ENCODE results near the gene TFAP2E. TPM values are rescaled to one million over a fixed set of nuclear protein-coding genes. Genes with fewer than 3 reads are reported as not detected.

The TFAP2E gene
- total RNA-seq, 1 donor = under 0.01 TPM

GRCh38 chr1:35605867-35606182 lies 32.7 kb downstream of the TFAP2E start:
- peak; percentile 92 for DNase-seq (ENCODE audit: insufficient read length, low spot score, missing footprints)
- H4K20me1 ChIP-seq (ENCODE audit: insufficient read depth, low read length) = peaks cover 7% of the 10 kb centered on the region
- H3K27me3 ChIP-seq (ENCODE audit: insufficient read depth, low read length) = no peaks in the 10 kb centered on the region
- H3K27ac ChIP-seq (ENCODE audit: low read depth, low read length) = peak overlapping the region; percentile 73
- peak overlapping the region; percentile 4 for H3K4me3 ChIP-seq (ENCODE audit: insufficient read depth, low read length)
- H3K9me3 ChIP-seq (ENCODE audit: low read depth, low read length) = no peaks in the 10 kb centered on the region
- no peak for TF ChIP-seq CTCF (IDR thresholded peaks at IDR 0.05; ENCODE audit: extremely low read depth, low read depth, low read length)
- peaks cover 59% of the 10 kb centered on the region for H3K36me3 ChIP-seq (ENCODE audit: insufficient read depth, low read length)
- H3K79me2 ChIP-seq (ENCODE audit: insufficient read depth, low read length) = peaks cover 24% of the 10 kb centered on the region
- H2AFZ ChIP-seq (ENCODE audit: low read length) = no peak overlapping the region
- peak overlapping the region; percentile 66 for H3K4me2 ChIP-seq (ENCODE audit: insufficient read depth, low read length)
- H3K4me1 ChIP-seq (ENCODE audit: insufficient read depth, low read length) = peaks cover 26% of the 10 kb centered on the region

DNA sequence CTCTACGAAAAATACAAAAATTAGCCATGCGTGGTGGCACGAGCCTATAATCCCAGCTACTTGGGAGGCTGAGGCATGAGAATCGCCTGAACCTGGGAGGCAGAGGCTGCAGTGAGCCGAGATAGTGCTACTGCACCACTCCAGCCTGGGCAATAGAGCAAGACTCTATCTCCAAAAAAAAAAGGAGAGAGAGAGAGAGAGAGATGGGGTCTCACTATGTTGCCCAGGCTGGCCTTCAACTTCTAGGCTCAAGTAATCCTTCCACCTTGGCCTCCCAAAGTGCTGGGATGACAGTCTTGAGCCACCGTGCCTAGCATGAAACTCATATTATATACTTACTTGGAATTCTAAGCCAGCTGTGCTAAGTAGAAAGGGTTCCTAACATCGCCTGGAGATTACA lies 38.5 kb downstream of the TFAP2E start:
- no peak overlapping the region for H2AFZ ChIP-seq (ENCODE audit: low read length)
- H3K9me3 ChIP-seq (ENCODE audit: low read depth, low read length) = no peaks in the 10 kb centered on the region
- peaks cover 76% of the 10 kb centered on the region for H3K79me2 ChIP-seq (ENCODE audit: insufficient read depth, low read length)
- DNase-seq (ENCODE audit: insufficient read length, low spot score, missing footprints) = no peak
- H4K20me1 ChIP-seq (ENCODE audit: insufficient read depth, low read length) = peaks cover 6% of the 10 kb centered on the region
- no peak overlapping the region for H3K4me2 ChIP-seq (ENCODE audit: insufficient read depth, low read length)
- H3K4me3 ChIP-seq (ENCODE audit: insufficient read depth, low read length) = no peak overlapping the region
- H3K27me3 ChIP-seq (ENCODE audit: insufficient read depth, low read length) = no peaks in the 10 kb centered on the region
- peaks cover 39% of the 10 kb centered on the region for H3K36me3 ChIP-seq (ENCODE audit: insufficient read depth, low read length)
- no peak for TF ChIP-seq CTCF (IDR thresholded peaks at IDR 0.05; ENCODE audit: extremely low read depth, low read depth, low read length)
- no peak overlapping the region for H3K27ac ChIP-seq (ENCODE audit: low read depth, low read length)
- peaks cover 4% of the 10 kb centered on the region for H3K4me1 ChIP-seq (ENCODE audit: insufficient read depth, low read length)

- Histone ChIP-seq H3K79me2 (ENCODE audit: insufficient read depth, low read length) (peaks cover 86% of the 10 kb centered on the region), H3K27me3 (ENCODE audit: insufficient read depth, low read length) (no peaks in the 10 kb centered on the region), H3K9me3 (ENCODE audit: low read depth, low read length) (no peaks in the 10 kb centered on the region), H3K4me3 (ENCODE audit: insufficient read depth, low read length) (no peak overlapping the region), H2AFZ (ENCODE audit: low read length) (no peak overlapping the region), H4K20me1 (ENCODE audit: insufficient read depth, low read length) (peaks cover 6% of the 10 kb centered on the region), H3K36me3 (ENCODE audit: insufficient read depth, low read length) (peaks cover 26% of the 10 kb centered on the region), H3K27ac (ENCODE audit: low read depth, low read length) (no peak overlapping the region), H3K4me2 (ENCODE audit: insufficient read depth, low read length) (no peak overlapping the region), H3K4me1 (ENCODE audit: insufficient read depth, low read length) (no peaks in the 10 kb centered on the region)
- no peak for TF ChIP-seq CTCF (IDR thresholded peaks at IDR 0.05; ENCODE audit: extremely low read depth, low read depth, low read length)
- DNase-seq (ENCODE audit: insufficient read length, low spot score, missing footprints) = no peak
Observed at GRCh38 chr1:35615440-35615839, 42.3 kb downstream of the TFAP2E start.

- Histone ChIP-seq H3K4me2 (ENCODE audit: insufficient read depth, low read length) (no peak overlapping the region), H3K4me1 (ENCODE audit: insufficient read depth, low read length) (peaks cover 3% of the 10 kb centered on the region), H3K27me3 (ENCODE audit: insufficient read depth, low read length) (no peaks in the 10 kb centered on the region), H3K36me3 (ENCODE audit: insufficient read depth, low read length) (peaks cover 51% of the 10 kb centered on the region), H3K79me2 (ENCODE audit: insufficient read depth, low read length) (peaks cover 83% of the 10 kb centered on the region), H3K4me3 (ENCODE audit: insufficient read depth, low read length) (no peak overlapping the region), H2AFZ (ENCODE audit: low read length) (no peak overlapping the region), H3K27ac (ENCODE audit: low read depth, low read length) (no peak overlapping the region), H3K9me3 (ENCODE audit: low read depth, low read length) (no peaks in the 10 kb centered on the region), H4K20me1 (ENCODE audit: insufficient read depth, low read length) (peaks cover 23% of the 10 kb centered on the region)
- no peak for TF ChIP-seq CTCF (IDR thresholded peaks at IDR 0.05; ENCODE audit: extremely low read depth, low read depth, low read length)
- DNase-seq (ENCODE audit: insufficient read length, low spot score, missing footprints) = no peak
Observed at GRCh38 chr1:35619237-35620121, 46.4 kb downstream of the TFAP2E start.
